Smooth muscle cell (in vitro differentiated cells): Measurements from ENCODE around the gene FBF1. TPM values are rescaled to one million over a fixed set of nuclear protein-coding genes. Genes with fewer than 3 reads are reported as not detected.

ENCODE experiments used
- DNase-seq: peaks from one replicate; lab custom pipeline; 2025; ENCODE audit not compliant: unreplicated experiment; lab: John Stamatoyannopoulos, UW
- H2AFZ ChIP-seq: fragments of 200-600 bp; sonication (generic); 2 replicates; pipeline ENCODE4 v1.6.0; 2016; ENCODE audit warnings: antibody characterized with exemption, low read depth, mild to moderate bottlenecking
- H3F3A ChIP-seq: fragments of 200-600 bp; sonication (generic); 2 replicates; pipeline ENCODE4 v1.6.0; 2017; ENCODE audit warnings: antibody characterized with exemption, low read depth
- H3K27ac ChIP-seq: fragments of 200-600 bp; sonication (generic); 2 replicates; pipeline ENCODE4 v1.5.1; 2016; ENCODE audit warnings: low read depth, mild to moderate bottlenecking
- H3K27me3 ChIP-seq: fragments of 200-600 bp; sonication (generic); 2 replicates; pipeline ENCODE4 v1.6.1; 2016; ENCODE audit warnings: low read depth, mild to moderate bottlenecking
- H3K36me3 ChIP-seq: fragments of 200-600 bp; sonication (generic); 2 replicates; pipeline ENCODE4 v1.5.1; 2016; ENCODE audit warnings: low read depth
- H3K4me1 ChIP-seq: fragments of 200-600 bp; sonication (generic); 2 replicates; pipeline ENCODE4 v1.5.1; 2016; ENCODE audit warnings: low read depth
- H3K4me2 ChIP-seq: fragments of 200-600 bp; sonication (generic); 2 replicates; pipeline ENCODE4 v1.6.0; 2016; ENCODE audit warnings: mild to moderate bottlenecking
- H3K4me3 ChIP-seq: fragments of 200-600 bp; sonication (generic); 2 replicates; pipeline ENCODE4 v1.5.1; 2016; ENCODE audit warnings: mild to moderate bottlenecking
- H3K79me2 ChIP-seq: fragments of 200-600 bp; sonication (generic); 2 replicates; pipeline ENCODE4 v1.6.0; 2016; ENCODE audit warnings: low read depth, mild to moderate bottlenecking
- H3K9ac ChIP-seq: fragments of 200-600 bp; sonication (generic); 2 replicates; pipeline ENCODE4 v1.6.0; 2016; ENCODE audit warnings: low read depth
- H3K9me3 ChIP-seq: fragments of 200-600 bp; sonication (generic); replicated peaks from 2 replicates; pipeline ENCODE4 v1.5.1; 2016; ENCODE audit warnings: low read depth
- H4K20me1 ChIP-seq: fragments of 200-600 bp; sonication (generic); 2 replicates; pipeline ENCODE4 v1.6.0; 2016; ENCODE audit warnings: low read depth
- CTCF ChIP-seq: fragments of 200-600 bp; sonication (generic); IDR thresholded peaks from 2 replicates; pipeline ENCODE4 v1.5.1; 2017; ENCODE audit warnings: borderline replicate concordance, mild to moderate bottlenecking, antibody characterized with exemption; ENCODE audit not compliant: insufficient read depth, poor library complexity, severe bottlenecking
- WGBS: methylation state at CpG from one replicate; pipeline ENCODE4 v1.1.7; 2016; ENCODE audit warnings: low lambda C conversion rate; 5-methylcytosine and 5-hydroxymethylcytosine counted together
- polyA plus RNA-seq: library from polyadenylated mRNA; unstranded; fragments of >200 nt; fragmentation: Nextera tagmentation; extraction: Ambion mirVana; gene quantifications from 2 replicates; pipeline ENCODE4 v1.2.1, GENCODE V29; 2016
- total RNA-seq: library from RNA; depleted of rRNA; stranded (reverse); fragments of >200 nt; gene quantifications from 2 replicates; pipeline ENCODE4 v1.2.3, GENCODE V29; 2014

FBF1 gene
- total and polyA plus RNA-seq, 2 experiments from 2014 or later, result 4.6 to 8.4 TPM

- Histone ChIP-seq H3F3A (peaks cover 16% of the 10 kb centered on the region), H3K27me3 (no peaks in the 10 kb centered on the region), H3K79me2 (no peaks in the 10 kb centered on the region), H3K36me3 (no peaks in the 10 kb centered on the region), H3K4me1 (peaks cover 11% of the 10 kb centered on the region), H3K9ac (peak within 1 kb of the TSS; percentile 77), H3K4me3 (peak within 1 kb of the TSS; percentile 52), H3K4me2 (peak within 1 kb of the TSS; percentile 88), H3K27ac (peak within 1 kb of the TSS; percentile 88), H3K9me3 (no peaks in the 10 kb centered on the region), H2AFZ (peak within 1 kb of the TSS; percentile 40), H4K20me1 (no peaks in the 10 kb centered on the region)
- peak; percentile 15 for TF ChIP-seq CTCF
- peak; percentile 55 for DNase-seq
- WGBS, result 6% methylated on average over 67 of the region's 87 CpGs
Measured at GRCh38 chr17:75878174-75878998, 62.5 kb downstream of the FBF1 start, which contains the start of gene TRIM47. TSS of gene TRIM47 (minus strand) at chr17:75878581. CDS start at chr17:75878548, 33 bp downstream.

- H3K9me3 ChIP-seq, result no peaks in the 10 kb centered on the region
- H3K79me2 ChIP-seq, result no peaks in the 10 kb centered on the region
- H3K36me3 ChIP-seq, result no peaks in the 10 kb centered on the region
- 1% methylated on average over 54 of the region's 56 CpGs for WGBS
- peak overlapping the region; percentile 88 for H3K27ac ChIP-seq
- TF ChIP-seq CTCF, result peak; percentile 35
- H3K27me3 ChIP-seq, result no peaks in the 10 kb centered on the region
- H3K4me3 ChIP-seq, result peak overlapping the region; percentile 52
- H4K20me1 ChIP-seq, result no peaks in the 10 kb centered on the region
- H3K9ac ChIP-seq, result peak overlapping the region; percentile 77
- peak overlapping the region; percentile 88 for H3K4me2 ChIP-seq
- DNase-seq, result peak; percentile 62
- H3F3A ChIP-seq, result peaks cover 16% of the 10 kb centered on the region
- H3K4me1 ChIP-seq, result peaks cover 11% of the 10 kb centered on the region
- H2AFZ ChIP-seq, result peak overlapping the region; percentile 40
Measured at GRCh38 chr17:75877752-75878173, 63.1 kb downstream of the FBF1 start.

GRCh38 chr17:75876938-75877751, 63.7 kb downstream of the FBF1 start:
- no peak for TF ChIP-seq CTCF
- Histone ChIP-seq H2AFZ (peak overlapping the region; percentile 40), H3K4me2 (peak overlapping the region; percentile 88), H3K4me1 (peaks cover 11% of the 10 kb centered on the region), H3K79me2 (no peaks in the 10 kb centered on the region), H3K27me3 (no peaks in the 10 kb centered on the region), H3F3A (peaks cover 16% of the 10 kb centered on the region), H4K20me1 (no peaks in the 10 kb centered on the region), H3K9ac (peak overlapping the region; percentile 77), H3K4me3 (peak overlapping the region; percentile 52), H3K27ac (peak overlapping the region; percentile 88), H3K9me3 (no peaks in the 10 kb centered on the region), H3K36me3 (no peaks in the 10 kb centered on the region)
- DNase-seq, result peak; percentile 84
- 11% methylated on average over 37 of the region's 41 CpGs for WGBS
